ENCODE results near the gene FRMD1.
"Not testable (repeated sequence)": the region's sequence is repeated elsewhere in the genome, so short reads cannot be mapped to it uniquely, and the experiment has no call there.

The FRMD1 gene

DNA sequence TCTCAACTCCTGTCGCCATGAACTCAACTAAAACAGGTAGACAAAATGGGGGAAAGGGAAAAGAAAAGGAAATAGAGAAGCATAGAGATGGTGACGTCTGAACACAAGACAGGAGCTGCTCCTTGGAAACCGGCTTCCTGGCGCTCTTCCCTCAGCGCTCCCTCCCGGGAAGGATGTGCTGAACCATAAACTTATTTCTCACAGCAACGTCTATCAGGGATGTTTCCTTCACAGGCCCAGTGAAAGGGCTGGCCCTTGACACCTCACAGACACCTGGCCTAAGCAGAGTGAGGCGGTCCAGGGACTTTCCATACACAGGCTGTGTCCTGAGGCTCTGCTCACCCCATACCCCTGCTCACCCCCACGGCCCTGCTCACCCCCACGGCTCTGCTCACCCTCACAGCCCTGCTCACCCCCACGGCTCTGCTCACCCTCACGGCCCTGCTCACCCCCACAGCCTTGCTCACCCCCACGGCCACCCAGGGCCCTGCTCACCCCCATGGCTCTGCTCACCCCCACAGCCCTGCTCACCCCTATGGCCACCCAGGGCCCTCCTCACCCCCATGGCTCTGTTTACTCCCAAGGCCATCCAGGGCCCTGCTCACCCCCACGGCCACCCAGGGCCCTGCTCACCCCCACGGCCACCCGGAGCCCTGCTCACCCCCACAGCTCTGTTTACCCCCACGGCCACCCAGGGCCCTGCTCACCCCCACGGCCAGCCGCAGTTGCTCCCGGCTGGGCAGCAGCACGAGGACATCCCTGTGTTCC, 653 bp downstream of the FRMD1 start:
- Mint-ChIP-seq H3K27me3 (no peaks in the 10 kb centered on the region), H3K27ac (ENCODE audit: low read depth) (no peak overlapping the region), H3K4me3 (no peak overlapping the region), H3K36me3 (ENCODE audit: insufficient read depth) (no peaks in the 10 kb centered on the region), H3K9me3 (no peaks in the 10 kb centered on the region), H3K4me1 (no peaks in the 10 kb centered on the region)
- no peak for DNase-seq (ENCODE audit: low spot score in 2 of 2)
- no peak for ATAC-seq (replicated peaks; ENCODE audit: extremely low read depth, poor library complexity, severe bottlenecking)

DNA sequence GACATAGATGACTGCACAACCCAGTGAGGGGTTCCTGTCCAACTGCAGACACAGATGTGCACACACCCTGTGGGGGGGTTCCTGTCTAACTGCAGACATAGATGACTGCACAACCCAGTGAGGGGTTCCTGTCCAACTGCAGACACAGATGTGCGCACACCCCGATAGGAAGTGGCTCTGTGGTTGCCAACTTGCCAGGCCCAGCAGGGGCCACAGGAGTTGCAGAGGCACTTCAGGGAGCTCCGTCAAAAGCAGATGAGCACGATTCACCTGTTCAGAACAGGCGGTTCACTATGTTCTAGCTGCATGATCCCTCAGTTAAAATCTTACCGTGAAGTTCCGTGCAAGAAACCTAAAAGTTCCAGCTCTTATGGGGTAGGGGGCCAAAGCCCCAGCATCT, 1.6 kb downstream of the FRMD1 start:
- not testable (repeated sequence) for H3K4me1 Mint-ChIP-seq; H3K9me3 Mint-ChIP-seq; H3K27me3 Mint-ChIP-seq; ATAC-seq (replicated peaks; ENCODE audit: extremely low read depth, poor library complexity, severe bottlenecking); H3K4me3 Mint-ChIP-seq; H3K27ac Mint-ChIP-seq (ENCODE audit: low read depth); H3K36me3 Mint-ChIP-seq (ENCODE audit: insufficient read depth); DNase-seq (ENCODE audit: low spot score in 2 of 2)

DNA sequence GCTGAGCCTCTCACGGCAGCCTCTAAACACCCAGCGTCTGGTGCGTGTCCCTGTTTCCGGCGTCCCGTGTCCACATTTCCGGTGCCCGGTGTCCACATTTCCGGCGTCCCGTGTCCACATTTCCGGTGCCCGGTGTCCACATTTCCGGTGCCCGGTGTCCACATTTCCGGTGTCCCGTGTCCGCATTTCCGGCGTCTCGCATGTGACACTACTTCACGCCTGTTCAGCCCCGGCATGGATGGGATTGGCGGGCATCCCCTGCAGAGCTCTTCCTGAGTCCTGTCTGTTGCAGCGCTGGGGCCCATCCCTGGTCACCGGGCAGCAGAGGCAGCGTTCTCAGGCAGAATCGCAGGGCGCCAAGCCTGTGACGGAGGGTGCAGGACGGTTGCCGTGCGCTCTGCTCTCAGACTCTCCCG, 3.2 kb downstream of the FRMD1 start:
- no peak overlapping the region for H3K27ac Mint-ChIP-seq (ENCODE audit: low read depth)
- no peaks in the 10 kb centered on the region for H3K27me3 Mint-ChIP-seq
- H3K4me1 Mint-ChIP-seq: no peaks in the 10 kb centered on the region
- no peaks in the 10 kb centered on the region for H3K9me3 Mint-ChIP-seq
- ATAC-seq (replicated peaks; ENCODE audit: extremely low read depth, poor library complexity, severe bottlenecking) (no peak), DNase-seq (ENCODE audit: low spot score in 2 of 2) (no peak)
- no peaks in the 10 kb centered on the region for H3K36me3 Mint-ChIP-seq (ENCODE audit: insufficient read depth)
- no peak overlapping the region for H3K4me3 Mint-ChIP-seq

DNA sequence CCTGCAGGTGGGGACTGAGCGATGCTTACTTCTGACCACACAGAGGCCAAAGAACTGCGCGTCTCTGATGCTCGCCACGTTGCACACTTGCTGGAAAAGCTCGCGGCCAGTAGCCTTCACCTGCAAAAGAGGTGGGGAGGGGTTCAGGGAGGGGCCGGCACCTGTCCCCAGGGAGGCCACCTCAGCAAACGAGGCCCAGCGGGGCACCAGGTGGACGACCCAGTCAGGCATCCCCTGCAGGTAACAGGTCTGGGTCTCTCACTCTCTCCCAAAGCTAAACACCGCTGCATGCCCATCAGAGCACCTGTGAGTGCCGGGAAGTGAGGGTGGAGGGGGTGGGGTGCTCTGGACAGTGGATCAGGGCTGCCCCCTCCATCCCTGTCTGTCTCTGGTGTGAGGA, 3.8 kb downstream of the FRMD1 start:
- no peak for ATAC-seq (replicated peaks; ENCODE audit: extremely low read depth, poor library complexity, severe bottlenecking)

DNA sequence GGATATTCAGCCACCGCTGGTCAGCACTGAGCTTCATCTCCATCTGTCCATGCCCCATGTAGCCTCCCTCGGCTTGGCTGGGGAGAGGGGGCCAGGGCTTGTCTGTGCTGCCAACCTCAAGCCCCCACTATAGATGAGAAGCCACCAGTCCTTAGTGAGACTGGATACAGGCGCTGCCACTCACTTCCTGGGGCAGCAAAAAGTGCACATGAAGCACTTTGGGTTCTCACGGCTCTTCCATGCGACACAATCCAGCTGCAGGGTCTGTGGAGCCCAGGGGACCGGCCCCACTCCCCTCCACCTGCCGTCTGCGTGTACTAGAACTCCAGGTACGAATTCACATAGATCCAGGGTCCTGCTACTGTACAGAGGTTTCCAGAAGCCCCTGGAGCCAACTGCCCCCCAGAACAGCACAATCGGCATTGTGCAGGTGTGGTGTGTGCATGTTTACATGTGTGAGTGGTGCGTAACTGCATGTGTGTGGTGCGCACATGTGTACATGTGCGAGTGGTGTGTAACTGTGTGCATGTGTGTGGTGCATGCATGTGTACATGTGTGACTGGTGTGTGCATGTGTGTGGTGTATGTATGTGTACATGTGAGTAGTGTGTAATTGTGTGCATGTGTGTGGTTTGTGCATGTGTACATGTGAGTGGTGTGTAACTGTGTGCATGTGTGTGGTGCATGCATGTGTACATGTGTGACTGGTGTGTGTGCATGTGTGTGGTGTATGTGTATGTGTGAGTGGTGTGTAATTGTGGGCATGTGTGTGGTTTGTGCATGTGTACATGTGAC, 4.9 kb downstream of the FRMD1 start:
- H3K4me3 Mint-ChIP-seq: no peak overlapping the region
- DNase-seq (ENCODE audit: low spot score in 2 of 2) (no peak), ATAC-seq (replicated peaks; ENCODE audit: extremely low read depth, poor library complexity, severe bottlenecking) (no peak)
- H3K4me1 Mint-ChIP-seq: no peaks in the 10 kb centered on the region
- H3K27me3 Mint-ChIP-seq: peaks cover 9% of the 10 kb centered on the region
- no peaks in the 10 kb centered on the region for H3K36me3 Mint-ChIP-seq (ENCODE audit: insufficient read depth)
- no peaks in the 10 kb centered on the region for H3K9me3 Mint-ChIP-seq
- H3K27ac Mint-ChIP-seq (ENCODE audit: low read depth): no peak overlapping the region

More for the DNA sequence above, 3.8 kb downstream of the FRMD1 start:
- no peak overlapping the region for H3K4me3 Mint-ChIP-seq
- no peak overlapping the region for H3K27ac Mint-ChIP-seq (ENCODE audit: low read depth)
- no peaks in the 10 kb centered on the region for H3K4me1 Mint-ChIP-seq
- DNase-seq (ENCODE audit: low spot score in 2 of 2): no peak
- no peaks in the 10 kb centered on the region for H3K36me3 Mint-ChIP-seq (ENCODE audit: insufficient read depth)
- H3K27me3 Mint-ChIP-seq: no peaks in the 10 kb centered on the region
- no peaks in the 10 kb centered on the region for H3K9me3 Mint-ChIP-seq

DNA sequence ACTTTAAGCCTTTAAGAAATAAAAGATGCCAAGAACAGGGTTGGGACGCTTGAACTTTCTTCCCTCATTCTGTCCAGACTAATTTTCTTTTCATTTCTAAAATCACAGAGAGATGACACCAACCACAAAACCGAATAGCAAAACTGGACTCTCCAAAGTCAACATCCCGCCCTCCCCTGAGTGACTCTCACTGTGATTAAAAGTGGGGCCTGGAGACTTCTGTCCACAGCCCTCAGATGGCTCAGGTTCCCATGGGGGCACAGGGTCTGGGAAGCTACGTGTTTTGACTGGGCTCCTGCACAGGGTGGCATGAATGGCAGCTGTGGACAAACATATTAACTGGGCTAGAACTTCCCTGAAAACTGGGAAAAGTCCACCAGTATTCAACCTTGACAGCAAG, 6.3 kb downstream of the FRMD1 start:
- Mint-ChIP-seq H3K27me3 (peaks cover 11% of the 10 kb centered on the region), H3K9me3 (no peaks in the 10 kb centered on the region), H3K4me1 (no peaks in the 10 kb centered on the region), H3K4me3 (no peak overlapping the region), H3K27ac (ENCODE audit: low read depth) (no peak overlapping the region), H3K36me3 (ENCODE audit: insufficient read depth) (no peaks in the 10 kb centered on the region)
- DNase-seq (ENCODE audit: low spot score in 2 of 2) (no peak), ATAC-seq (replicated peaks; ENCODE audit: extremely low read depth, poor library complexity, severe bottlenecking) (no peak)

DNA sequence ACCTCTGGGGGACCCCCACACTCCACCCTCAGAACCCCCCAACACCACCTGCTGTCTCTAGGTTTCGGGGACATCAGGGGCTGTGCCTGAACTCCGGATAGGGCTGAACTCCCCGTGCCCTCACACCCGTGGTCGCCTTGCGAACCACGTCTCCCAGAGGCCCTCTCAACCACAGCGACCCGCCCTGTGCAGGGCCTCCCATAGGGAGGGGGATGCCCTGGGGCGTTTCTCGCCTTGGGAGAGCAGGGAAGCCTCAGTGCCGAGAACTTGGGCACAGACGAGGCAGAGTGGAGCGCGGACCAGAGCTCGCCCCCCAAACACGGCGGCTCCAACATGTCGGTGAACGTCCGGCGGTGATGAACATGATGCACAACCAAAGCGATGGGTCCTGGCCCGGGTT, 6.8 kb downstream of the FRMD1 start:
- Mint-ChIP-seq H3K27me3 (peaks cover 15% of the 10 kb centered on the region), H3K36me3 (ENCODE audit: insufficient read depth) (no peaks in the 10 kb centered on the region), H3K4me1 (no peaks in the 10 kb centered on the region), H3K9me3 (no peaks in the 10 kb centered on the region), H3K27ac (ENCODE audit: low read depth) (no peak overlapping the region), H3K4me3 (no peak overlapping the region)
- no peak for ATAC-seq (replicated peaks; ENCODE audit: extremely low read depth, poor library complexity, severe bottlenecking)
- DNase-seq (ENCODE audit: low spot score in 2 of 2): no peak

DNA sequence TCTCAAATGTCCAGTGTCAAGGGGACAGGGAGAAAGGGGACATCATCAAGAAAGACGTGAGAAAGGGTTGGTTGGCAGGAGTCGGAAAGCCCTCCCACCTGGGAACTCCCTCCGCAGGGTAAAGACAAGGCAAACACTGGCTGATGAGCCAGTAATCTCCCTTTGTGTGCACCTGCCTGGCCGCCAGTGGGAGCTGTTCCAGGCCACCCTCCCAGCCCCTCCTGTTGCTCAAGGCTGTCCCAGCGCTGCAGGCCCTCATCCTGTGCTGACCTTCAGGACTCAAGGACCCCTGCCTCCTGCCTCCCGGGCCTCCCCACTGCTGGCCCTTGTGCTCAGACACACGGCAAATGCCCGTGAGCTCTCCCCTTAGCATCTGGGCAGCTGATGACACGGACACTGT, 7.4 kb downstream of the FRMD1 start:
- H3K27me3 Mint-ChIP-seq: peaks cover 21% of the 10 kb centered on the region
- ATAC-seq (replicated peaks; ENCODE audit: extremely low read depth, poor library complexity, severe bottlenecking) (no peak), DNase-seq (ENCODE audit: low spot score in 2 of 2) (no peak)
- H3K36me3 Mint-ChIP-seq (ENCODE audit: insufficient read depth): no peaks in the 10 kb centered on the region
- no peak overlapping the region for H3K27ac Mint-ChIP-seq (ENCODE audit: low read depth)
- H3K4me1 Mint-ChIP-seq: no peaks in the 10 kb centered on the region
- H3K4me3 Mint-ChIP-seq: no peak overlapping the region
- H3K9me3 Mint-ChIP-seq: no peaks in the 10 kb centered on the region

DNA sequence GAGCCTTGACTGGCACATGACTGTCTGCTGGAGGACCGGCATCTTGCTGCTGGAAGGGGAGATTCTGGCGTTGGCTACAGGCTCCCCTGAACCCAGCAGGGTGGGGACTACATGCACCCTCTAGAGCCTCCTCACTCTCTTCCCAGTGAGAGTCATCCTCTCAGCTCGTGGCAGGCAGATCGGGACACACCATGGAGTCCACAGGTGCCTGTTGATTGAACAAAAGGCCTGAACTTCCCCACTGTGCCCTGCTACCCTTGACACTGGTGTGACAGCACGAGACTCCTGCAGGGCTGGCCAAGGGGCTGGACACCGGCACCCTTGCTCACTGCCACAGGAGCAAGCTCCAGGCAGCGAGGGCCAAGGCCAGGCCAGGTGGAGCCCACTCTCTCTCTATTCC, 8.2 kb downstream of the FRMD1 start:
- Mint-ChIP-seq H3K27ac (ENCODE audit: low read depth) (no peak overlapping the region), H3K4me3 (no peak overlapping the region), H3K9me3 (no peaks in the 10 kb centered on the region), H3K36me3 (ENCODE audit: insufficient read depth) (no peaks in the 10 kb centered on the region), H3K27me3 (peaks cover 21% of the 10 kb centered on the region), H3K4me1 (no peaks in the 10 kb centered on the region)
- ATAC-seq (replicated peaks; ENCODE audit: extremely low read depth, poor library complexity, severe bottlenecking): no peak
- no peak for DNase-seq (ENCODE audit: low spot score in 2 of 2)

DNA sequence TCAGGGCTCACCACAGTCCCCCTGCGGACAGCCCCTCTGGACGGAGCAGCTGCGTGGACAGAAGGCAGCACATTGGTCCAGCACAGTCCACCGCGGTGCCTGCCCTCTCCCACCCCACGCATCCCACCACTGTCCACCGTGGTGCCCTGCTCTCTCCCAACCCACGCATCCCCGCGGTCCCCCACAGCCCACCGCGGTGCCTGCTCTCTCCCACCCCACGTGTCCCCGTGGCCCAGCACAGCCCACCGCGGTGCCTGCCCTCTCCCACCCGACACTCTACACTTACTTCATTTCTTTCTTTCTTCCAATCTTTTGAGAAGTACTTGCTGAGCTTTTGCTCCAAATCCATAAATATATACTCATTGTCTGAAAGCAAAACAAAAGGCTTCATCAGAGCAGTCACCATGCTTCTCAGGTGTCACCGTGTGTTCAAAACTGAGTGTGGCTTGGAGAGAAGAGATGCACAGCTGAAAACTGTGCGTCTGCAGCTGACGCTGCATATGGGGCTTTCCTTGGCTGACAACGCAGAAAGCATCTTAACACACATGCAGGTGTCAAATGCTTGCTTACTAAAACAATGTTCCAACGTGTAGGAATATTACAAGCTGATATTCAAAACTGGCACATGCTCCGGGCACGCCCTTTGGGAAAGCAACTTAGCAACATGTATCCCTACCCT, 11.8 kb downstream of the FRMD1 start:
- peaks cover 21% of the 10 kb centered on the region for H3K27me3 Mint-ChIP-seq
- H3K27ac Mint-ChIP-seq (ENCODE audit: low read depth): no peak overlapping the region
- no peaks in the 10 kb centered on the region for H3K36me3 Mint-ChIP-seq (ENCODE audit: insufficient read depth)
- H3K4me3 Mint-ChIP-seq: no peak overlapping the region
- DNase-seq (ENCODE audit: low spot score in 2 of 2) (no peak), ATAC-seq (replicated peaks; ENCODE audit: extremely low read depth, poor library complexity, severe bottlenecking) (no peak)
- no peaks in the 10 kb centered on the region for H3K4me1 Mint-ChIP-seq
- H3K9me3 Mint-ChIP-seq: no peaks in the 10 kb centered on the region

DNA sequence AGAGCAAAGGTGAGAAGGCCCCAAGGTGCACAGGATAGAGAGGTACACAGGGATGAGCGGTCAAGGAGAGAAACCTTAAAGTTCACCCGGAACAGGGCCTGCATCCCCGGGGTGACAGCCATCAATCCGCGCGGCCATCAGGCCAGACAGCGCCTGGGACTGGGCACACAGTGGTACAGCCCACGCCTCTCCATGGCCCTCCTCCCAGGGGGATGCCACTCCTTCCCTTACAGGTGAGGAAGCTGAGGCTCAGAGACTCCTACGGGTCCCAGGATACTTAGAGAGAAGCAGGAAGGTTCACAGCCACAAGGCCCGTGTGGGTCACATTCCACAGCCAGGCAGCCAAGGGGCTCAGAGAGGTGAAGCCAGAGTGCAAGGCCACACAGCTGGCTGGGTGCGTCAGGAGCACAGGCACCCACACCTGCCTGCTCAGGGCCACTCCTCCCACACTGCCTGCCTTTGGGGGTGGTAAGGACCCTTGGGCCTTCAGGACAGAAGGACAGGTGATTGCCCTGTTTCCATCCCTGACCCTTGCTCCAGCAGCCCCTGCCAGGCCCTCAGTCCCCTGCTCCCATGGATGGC, 14.7 kb downstream of the FRMD1 start:
- H3K27me3 Mint-ChIP-seq: peaks cover 13% of the 10 kb centered on the region
- DNase-seq (ENCODE audit: low spot score in 2 of 2) (no peak), ATAC-seq (replicated peaks; ENCODE audit: extremely low read depth, poor library complexity, severe bottlenecking) (no peak)
- H3K4me3 Mint-ChIP-seq: no peak overlapping the region
- H3K9me3 Mint-ChIP-seq: no peaks in the 10 kb centered on the region
- H3K36me3 Mint-ChIP-seq (ENCODE audit: insufficient read depth): no peaks in the 10 kb centered on the region
- no peak overlapping the region for H3K27ac Mint-ChIP-seq (ENCODE audit: low read depth)
- H3K4me1 Mint-ChIP-seq: no peaks in the 10 kb centered on the region

DNA sequence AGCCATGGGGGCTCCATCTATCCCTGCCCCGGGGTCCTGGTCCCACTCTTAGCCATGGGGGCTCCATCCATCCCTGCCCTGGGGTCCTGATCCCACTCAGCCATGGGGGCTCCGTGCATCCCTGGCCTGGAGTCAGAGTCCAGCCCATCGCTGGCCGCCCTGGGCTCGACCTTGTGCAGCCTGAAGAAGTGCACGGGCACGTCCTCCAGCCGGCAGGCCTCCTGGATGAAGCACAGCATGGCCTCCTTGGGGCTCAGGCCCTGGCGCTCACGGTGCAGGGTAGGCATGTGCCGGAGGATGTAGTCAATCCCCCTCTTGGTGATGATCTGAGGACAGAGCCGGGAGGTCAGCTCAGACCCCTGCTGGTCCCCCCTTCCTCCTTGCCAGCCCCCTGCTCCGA, 15.6 kb downstream of the FRMD1 start:
- Mint-ChIP-seq H3K9me3 (no peaks in the 10 kb centered on the region), H3K36me3 (ENCODE audit: insufficient read depth) (no peaks in the 10 kb centered on the region), H3K4me3 (no peak overlapping the region), H3K27me3 (peaks cover 10% of the 10 kb centered on the region), H3K27ac (ENCODE audit: low read depth) (no peak overlapping the region), H3K4me1 (no peaks in the 10 kb centered on the region)
- no peak for DNase-seq (ENCODE audit: low spot score in 2 of 2)
- no peak for ATAC-seq (replicated peaks; ENCODE audit: extremely low read depth, poor library complexity, severe bottlenecking)

Measured in central memory CD8-positive, alpha-beta T cell (primary cell).